Measurements from ENCODE around the gene FGFRL1. TPM values are rescaled to one million over a fixed set of nuclear protein-coding genes. Genes with fewer than 3 reads are reported as not detected.

The FGFRL1 gene
- total and polyA plus RNA-seq, 2 of the 13 experiments (the other 11 are each of a cell fraction or from before 2014, with no cell fraction given), result 19.1 to 30.6 TPM

DNA sequence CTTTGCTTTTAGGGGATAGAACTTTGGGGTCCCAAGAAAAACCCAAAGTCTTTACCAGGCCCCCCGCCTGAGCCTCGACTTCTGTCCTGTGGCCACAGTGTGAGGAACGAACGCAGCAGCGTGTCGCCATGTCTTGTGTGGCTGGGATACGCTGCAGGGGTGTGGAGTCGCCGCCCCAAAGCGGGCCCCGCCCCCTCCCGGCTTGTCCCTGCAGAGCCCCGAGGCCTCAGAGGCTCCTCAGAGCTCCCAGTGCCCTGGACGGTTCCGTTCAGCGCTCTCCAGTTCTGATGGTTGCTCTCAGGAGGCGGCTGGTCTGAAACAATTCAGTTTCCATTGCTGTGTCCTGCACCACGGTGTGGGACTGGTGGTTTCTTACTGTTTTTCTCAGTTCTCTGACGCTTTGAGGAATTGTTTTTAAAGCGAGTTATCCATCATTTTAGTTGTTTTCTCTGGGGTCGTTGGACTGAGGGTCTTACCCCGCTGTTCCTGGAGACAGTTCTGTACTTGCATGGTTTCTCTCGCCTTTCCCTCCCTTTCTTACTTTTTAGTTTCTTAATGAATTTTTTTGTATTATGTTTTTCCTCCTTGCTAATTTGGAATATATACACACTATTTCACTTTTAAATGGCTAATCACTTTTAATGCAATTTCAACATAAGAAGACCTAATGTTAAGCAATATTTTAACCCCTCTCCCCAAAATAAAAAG lies 26.1 kb upstream of the FGFRL1 start (continued):
- no peak for TF ChIP-seq YEATS2 (CRISPR knock-in tag; IDR thresholded peaks at IDR 0.05; ENCODE audit: borderline replicate concordance)
- TF ChIP-seq, protein P1, sequence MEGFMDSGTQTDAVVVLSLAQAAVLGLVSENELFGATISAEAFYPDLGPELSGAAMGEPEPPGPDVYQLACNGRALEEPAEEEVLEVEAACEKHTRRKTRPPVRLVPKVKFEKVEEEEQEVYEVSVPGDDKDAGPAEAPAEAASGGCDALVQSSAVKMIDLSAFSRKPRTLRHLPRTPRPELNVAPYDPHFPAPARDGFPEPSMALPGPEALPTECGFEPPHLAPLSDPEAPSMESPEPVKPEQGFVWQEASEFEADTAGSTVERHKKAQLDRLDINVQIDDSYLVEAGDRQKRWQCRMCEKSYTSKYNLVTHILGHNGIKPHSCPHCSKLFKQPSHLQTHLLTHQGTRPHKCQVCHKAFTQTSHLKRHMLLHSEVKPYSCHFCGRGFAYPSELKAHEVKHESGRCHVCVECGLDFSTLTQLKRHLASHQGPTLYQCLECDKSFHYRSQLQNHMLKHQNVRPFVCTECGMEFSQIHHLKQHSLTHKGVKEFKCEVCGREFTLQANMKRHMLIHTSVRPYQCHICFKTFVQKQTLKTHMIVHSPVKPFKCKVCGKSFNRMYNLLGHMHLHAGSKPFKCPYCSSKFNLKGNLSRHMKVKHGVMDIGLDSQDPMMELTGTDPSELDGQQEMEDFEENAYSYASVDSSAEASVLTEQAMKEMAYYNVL (CRISPR knock-in tag; IDR thresholded peaks at IDR 0.05; ENCODE audit: borderline replicate concordance), result no peak
- TF ChIP-seq SP5 (CRISPR knock-in tag; IDR thresholded peaks at IDR 0.05; ENCODE audit: borderline replicate concordance, low read depth), result peak; percentile 64; the same call in 1 of the 2 replicates
- TF ChIP-seq, protein P2, sequence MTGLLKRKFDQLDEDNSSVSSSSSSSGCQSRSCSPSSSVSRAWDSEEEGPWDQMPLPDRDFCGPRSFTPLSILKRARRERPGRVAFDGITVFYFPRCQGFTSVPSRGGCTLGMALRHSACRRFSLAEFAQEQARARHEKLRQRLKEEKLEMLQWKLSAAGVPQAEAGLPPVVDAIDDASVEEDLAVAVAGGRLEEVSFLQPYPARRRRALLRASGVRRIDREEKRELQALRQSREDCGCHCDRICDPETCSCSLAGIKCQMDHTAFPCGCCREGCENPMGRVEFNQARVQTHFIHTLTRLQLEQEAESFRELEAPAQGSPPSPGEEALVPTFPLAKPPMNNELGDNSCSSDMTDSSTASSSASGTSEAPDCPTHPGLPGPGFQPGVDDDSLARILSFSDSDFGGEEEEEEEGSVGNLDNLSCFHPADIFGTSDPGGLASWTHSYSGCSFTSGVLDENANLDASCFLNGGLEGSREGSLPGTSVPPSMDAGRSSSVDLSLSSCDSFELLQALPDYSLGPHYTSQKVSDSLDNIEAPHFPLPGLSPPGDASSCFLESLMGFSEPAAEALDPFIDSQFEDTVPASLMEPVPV (CRISPR knock-in tag; IDR thresholded peaks at IDR 0.05), result no peak
- TF ChIP-seq ZNF614 (CRISPR knock-in tag; IDR thresholded peaks at IDR 0.05; ENCODE audit: borderline replicate concordance), result no peak
- TF ChIP-seq RBAK (CRISPR knock-in tag; IDR thresholded peaks at IDR 0.05), result no peak
- no peak for TF ChIP-seq ZNF558 (CRISPR knock-in tag; IDR thresholded peaks at IDR 0.05; ENCODE audit: borderline replicate concordance)
- no peak for TF ChIP-seq RFX1 (IDR thresholded peaks at IDR 0.05)
- no peak for TF ChIP-seq SMAD9 (CRISPR knock-in tag; IDR thresholded peaks at IDR 0.05)
- TF ChIP-seq HDAC2 (CRISPR knock-in tag; IDR thresholded peaks at IDR 0.05), result 0 out of 2 replicates have a peak, but pooled peaks have one; percentile 29
- peak; percentile 30; the same call in 1 of the 2 replicates for TF ChIP-seq KDM5B (CRISPR knock-in tag; IDR thresholded peaks at IDR 0.05; ENCODE audit: borderline replicate concordance)
- no peak for TF ChIP-seq ARNT2 (CRISPR knock-in tag; IDR thresholded peaks at IDR 0.05; ENCODE audit: low read depth)
- no peak for TF ChIP-seq ZNF615 (CRISPR knock-in tag; IDR thresholded peaks at IDR 0.05; ENCODE audit: borderline replicate concordance)
- no peak for TF ChIP-seq ZNF136 (CRISPR knock-in tag; IDR thresholded peaks at IDR 0.05; ENCODE audit: low read depth)
- no peak for TF ChIP-seq RELA (CRISPR knock-in tag; IDR thresholded peaks at IDR 0.05)
- no peak for TF ChIP-seq HMGA1 (CRISPR knock-in tag; conservative IDR thresholded peaks at IDR 0.05)
- TF ChIP-seq ZNF326 (CRISPR knock-in tag; IDR thresholded peaks at IDR 0.05; ENCODE audit: borderline replicate concordance), result peak; percentile 86
- no peak; the same call in 1 of the 2 replicates for TF ChIP-seq SMAD1 (CRISPR knock-in tag; IDR thresholded peaks at IDR 0.05; ENCODE audit: borderline replicate concordance, low read depth)
- no peak for TF ChIP-seq CBX5 (CRISPR knock-in tag; IDR thresholded peaks at IDR 0.05; ENCODE audit: borderline replicate concordance)
- no peak for TF ChIP-seq NFIC (IDR thresholded peaks at IDR 0.05; ENCODE audit: low read length)
- TF ChIP-seq, protein P3, sequence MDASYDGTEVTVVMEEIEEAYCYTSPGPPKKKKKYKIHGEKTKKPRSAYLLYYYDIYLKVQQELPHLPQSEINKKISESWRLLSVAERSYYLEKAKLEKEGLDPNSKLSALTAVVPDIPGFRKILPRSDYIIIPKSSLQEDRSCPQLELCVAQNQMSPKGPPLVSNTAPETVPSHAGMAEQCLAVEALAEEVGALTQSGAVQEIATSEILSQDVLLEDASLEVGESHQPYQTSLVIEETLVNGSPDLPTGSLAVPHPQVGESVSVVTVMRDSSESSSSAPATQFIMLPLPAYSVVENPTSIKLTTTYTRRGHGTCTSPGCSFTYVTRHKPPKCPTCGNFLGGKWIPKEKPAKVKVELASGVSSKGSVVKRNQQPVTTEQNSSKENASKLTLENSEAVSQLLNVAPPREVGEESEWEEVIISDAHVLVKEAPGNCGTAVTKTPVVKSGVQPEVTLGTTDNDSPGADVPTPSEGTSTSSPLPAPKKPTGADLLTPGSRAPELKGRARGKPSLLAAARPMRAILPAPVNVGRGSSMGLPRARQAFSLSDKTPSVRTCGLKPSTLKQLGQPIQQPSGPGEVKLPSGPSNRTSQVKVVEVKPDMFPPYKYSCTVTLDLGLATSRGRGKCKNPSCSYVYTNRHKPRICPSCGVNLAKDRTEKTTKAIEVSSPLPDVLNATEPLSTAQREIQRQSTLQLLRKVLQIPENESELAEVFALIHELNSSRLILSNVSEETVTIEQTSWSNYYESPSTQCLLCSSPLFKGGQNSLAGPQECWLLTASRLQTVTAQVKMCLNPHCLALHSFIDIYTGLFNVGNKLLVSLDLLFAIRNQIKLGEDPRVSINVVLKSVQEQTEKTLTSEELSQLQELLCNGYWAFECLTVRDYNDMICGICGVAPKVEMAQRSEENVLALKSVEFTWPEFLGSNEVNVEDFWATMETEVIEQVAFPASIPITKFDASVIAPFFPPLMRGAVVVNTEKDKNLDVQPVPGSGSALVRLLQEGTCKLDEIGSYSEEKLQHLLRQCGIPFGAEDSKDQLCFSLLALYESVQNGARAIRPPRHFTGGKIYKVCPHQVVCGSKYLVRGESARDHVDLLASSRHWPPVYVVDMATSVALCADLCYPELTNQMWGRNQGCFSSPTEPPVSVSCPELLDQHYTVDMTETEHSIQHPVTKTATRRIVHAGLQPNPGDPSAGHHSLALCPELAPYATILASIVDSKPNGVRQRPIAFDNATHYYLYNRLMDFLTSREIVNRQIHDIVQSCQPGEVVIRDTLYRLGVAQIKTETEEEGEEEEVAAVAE (CRISPR knock-in tag; IDR thresholded peaks at IDR 0.05; ENCODE audit: borderline replicate concordance), result no peak

All from HepG2 (cell line).